Fibroblast of skin of left biceps (primary cell): ENCODE measurements around the gene ADAM15.

ENCODE experiments used
- DNase-seq, 2 experiments: peaks; one replicate each; pipeline ENCODE4 v3.0.0-alpha.2; 2013; ENCODE audit warnings: low read depth in 2 of 2

Gene ADAM15

DNA sequence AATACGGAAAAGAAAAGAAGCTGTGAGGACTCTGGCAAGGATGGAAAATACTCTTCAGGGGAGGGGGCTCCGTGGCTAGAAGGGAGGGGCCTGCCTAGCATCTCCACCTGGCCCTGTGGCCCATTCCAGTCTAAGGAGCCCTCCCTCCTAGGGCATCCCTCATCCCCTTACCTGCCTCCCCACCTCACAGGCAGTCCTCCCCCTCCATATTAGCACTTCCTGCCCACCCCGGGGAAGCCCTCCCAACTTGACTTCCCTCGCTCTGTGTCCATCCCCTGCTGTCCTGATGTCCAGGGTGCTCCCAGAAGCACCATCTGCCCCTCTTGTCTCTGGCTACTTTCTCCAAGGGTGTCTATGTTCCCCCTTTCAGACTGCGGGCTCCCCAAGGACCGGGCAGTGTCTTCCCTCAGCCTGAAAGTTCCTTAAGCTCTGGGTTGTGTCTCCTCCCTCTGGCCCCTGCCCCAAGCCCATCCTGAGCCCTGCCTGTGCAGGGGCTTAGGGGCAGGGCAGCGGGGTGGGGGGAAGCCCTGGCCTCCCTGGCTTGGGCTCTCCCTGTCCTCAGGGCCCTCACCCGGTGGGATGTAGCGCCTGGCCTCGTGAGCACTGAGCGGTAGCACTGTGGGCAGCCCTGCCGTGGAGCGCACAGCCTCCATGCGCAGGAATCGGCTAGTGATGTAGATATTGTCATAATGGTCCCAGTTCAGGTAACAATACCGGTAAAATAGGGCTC lies 21.4 kb upstream of the ADAM15 start:
- DNase-seq = no peak

DNA sequence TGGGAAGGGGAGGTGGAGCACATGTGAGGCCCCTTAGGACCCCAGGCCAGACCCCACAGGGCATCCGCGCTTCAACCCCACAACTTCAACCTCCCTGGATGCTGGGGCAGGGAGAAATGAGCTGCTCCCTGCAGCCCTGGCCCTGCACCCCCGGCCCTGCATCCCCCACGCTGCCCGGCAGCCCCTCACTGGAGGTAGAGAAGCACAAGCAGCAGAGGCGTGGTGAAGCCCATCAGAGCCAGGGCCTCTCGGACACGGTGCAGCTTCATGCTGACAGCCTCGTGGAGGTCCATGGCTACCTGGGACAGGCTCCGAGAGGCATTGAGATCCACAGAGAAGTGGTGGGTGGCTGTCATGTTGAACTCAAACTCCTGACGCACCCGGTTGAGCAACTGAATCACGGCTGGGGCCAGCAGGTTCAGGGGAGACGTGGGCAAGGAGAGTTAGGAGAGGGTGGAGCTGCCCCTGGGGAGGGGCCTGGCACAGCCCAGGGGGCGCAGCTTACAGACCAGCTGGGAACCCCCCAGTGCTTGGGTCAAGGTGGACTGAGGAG lies 20.8 kb upstream of the ADAM15 start:
- DNase-seq = no peak

DNA sequence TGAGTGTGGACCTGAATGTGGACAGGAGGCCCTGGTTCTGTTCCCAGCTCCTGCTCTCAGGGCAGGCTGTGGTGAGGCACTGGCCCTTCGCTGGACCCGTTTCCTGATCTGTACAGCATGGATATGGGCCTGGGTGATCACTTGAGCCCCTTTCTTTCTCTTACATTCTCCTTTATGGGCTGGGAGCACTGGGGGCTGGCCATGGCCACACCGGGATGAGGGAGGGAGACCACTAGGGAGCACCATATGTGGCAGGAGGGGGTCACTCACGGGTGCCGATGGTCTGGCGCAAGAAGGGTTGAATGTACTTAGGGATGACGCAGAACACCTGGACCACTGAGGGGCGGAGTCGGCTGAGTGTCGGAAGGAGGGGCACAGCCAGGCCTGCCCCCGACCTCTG lies 20.2 kb upstream of the ADAM15 start:
- DNase-seq = no peak

DNA sequence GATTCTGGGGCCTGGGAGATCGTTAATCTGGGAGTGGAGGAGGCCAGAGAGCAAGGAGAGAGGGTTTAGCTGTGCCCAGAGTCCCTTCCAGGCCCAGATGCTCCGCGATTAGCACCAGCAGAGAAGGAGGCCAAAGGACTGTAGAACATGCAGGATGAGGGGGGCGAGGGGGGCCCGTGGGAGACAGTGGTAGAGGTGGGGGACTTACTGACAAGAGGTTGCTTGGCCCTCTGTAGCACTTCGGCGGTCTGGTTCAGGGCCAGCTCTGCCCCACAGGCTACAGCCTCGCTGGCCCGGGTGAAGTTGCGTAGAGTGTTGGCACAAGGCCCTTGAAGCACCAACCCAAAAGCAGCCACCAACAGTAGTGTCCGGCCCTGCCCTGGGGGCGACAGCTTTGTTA lies 18.2 kb upstream of the ADAM15 start:
- DNase-seq = no peak

DNA sequence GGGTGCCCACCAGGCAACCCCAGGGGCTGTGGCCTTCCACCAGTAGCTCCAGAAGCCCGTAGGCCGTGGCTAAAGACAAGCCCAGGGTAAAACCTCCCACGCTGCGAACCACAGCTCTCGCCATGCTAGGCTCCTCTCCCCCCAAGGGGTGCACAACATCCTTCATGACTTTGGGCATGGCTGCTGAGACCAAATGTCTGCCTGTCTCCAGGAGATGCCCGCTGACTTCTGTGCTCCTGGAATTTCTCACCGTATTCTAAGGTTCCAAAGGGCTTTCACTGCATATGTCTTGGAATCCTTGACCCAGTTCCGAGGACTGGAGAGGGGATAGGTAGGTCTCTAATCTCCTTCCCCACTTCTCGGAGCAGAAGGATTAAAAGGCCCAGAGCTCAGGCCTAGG lies 17.6 kb upstream of the ADAM15 start, which contains the start of the genes DCST1 and DCST2:
Gene DCST1, plus strand, starts transcription at position 301 of the 400 bp plus-strand sequence. CDS start 213 bp downstream, outside the sequence.
Gene DCST2, minus strand, starts transcription at position 258 of the 400 bp plus-strand sequence. Its CDS starts 80 bp downstream, at position 178.
- no peak for DNase-seq

DNA sequence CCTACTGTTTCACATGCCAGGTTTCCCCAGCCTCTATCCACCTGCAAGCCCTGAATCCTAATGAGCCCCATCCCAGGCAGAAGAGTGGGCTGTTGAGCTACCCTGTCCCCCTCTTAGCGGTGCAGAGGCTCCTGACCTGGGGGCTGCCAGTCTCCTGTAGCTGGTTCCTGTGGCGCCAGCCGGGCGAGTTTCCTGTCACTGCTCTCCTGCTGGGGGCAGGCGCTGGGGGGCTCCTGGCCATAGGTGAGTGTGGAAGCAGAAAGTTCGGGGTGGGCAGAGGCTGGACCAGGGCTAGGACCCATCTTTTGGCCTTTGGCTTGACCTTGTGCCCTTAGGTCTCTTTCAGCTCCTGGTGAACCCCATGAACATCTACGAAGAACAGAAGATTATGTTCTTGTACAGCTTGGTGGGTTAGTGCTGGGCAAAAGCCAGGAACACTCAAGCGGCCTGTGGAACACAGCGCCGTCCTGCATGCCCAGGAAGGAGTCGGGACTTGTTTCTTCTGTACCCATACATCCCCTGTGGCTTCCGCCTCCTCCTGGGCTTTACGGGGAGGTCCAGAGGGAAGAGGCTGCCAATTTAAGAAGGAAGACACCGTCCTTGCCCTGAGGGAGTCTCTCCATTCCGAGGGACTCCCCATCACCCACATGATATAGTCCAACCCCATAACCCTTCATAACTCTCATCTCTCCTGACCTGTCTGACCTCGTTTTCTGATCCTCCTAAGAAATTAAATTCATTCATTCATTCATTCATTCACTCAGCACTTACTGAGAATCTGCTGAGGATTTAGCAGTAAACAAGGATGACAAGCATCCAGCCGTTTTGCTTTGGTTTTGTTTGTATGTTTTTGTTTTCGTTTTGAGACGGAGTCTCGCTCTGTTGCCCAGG lies 16.6 kb upstream of the ADAM15 start:
- no peak for DNase-seq

DNA sequence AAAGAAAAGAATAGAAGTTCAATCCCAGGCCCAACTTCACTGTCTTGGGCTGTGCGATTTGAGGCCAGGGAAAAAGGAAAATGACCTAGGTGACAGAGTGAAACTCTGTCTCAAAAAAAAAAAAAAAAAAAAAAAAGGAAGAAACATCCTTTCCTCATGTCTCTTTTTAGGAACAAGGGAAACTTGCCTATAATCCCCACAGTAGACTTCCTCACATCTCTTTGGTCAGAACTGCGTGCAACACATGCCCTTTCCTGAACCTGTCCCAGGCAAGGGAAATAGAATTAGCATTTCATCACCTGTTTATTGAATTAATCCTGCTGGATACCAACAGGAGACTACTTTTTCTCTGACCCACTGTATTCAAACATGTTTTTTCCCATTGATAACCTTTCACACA lies 15.2 kb upstream of the ADAM15 start:
- DNase-seq = no peak

DNA sequence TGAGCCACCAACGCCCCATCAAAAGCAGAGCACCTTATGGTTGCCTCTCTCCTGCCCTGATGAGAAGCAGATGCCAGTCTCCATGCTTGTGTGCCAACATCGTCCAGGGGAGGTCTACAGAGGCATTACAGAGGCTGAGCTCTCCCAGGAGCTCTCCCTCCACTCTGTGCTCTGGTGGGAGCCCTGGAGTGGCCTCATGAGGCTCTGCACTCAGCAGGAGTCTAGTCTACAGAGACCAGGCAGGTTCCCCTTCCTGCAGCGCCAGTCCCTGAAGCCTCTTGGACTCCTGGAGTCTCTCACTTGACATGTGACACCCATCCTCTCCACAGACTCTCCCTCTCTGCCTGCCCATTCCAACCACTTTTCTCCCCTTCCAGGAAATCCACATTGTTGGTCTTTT lies 14.1 kb upstream of the ADAM15 start:
- DNase-seq = no peak

DNA sequence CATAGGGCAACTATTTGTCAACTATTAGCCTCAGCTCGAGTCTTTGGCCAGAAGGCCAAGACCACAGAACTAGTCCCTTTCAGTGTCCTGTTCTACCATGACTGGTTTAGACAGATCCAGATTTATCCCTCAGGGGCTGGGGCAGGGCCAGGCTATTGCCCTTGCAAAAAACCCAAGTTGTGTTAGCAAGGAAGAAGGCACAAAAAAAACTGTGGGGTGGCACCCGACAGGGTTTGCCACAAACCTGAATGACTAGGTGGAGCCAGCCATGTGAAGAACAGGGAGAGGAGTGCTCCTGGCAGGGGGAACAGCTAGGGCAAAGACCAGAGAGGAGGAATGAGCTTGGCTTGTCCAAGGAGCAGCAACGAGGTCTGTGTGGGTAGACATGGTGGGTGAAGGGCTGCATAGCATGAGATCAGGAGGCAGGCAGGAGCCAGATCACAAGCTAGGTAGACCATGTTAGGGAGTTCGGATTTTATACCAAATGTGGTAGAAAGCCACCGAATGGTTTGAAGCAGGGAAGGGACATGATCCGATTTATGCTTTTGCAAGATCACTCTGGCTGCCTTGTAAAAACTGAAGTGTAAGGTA lies 13.2 kb upstream of the ADAM15 start:
- no peak for DNase-seq

DNA sequence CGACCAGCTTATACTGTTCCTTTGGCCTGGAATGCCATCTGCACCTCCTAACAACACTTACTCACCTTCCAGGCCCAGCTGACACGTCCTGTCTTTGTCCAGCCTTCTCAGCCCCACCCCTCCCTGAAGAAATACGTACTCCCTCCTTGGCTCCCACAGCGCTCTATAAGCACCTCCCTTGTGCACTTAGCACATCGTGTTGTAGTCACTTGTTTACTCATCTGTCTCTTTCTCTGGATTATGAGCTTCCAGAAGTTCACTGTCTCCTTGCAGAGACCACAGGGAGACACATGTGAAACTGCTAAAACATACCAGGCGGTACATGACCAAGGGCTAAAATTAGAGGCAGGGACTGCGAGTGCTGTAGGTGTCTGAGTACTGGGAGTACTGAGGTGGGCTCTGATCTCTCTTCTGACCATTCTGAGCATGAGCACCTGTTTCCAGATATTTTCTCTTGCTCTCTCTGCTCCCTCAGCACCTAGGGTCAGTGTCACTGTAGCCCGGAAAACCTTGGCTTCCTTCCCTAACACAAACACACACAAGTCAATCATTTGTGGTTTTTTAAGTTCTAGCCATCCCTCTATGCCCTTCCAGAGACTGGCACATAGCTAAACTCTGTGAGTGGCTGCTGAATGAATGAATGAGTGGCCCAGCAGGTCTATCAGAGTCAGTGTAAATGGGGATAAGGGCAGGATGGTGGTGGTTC lies 12.4 kb upstream of the ADAM15 start:
- no peak for DNase-seq

DNA sequence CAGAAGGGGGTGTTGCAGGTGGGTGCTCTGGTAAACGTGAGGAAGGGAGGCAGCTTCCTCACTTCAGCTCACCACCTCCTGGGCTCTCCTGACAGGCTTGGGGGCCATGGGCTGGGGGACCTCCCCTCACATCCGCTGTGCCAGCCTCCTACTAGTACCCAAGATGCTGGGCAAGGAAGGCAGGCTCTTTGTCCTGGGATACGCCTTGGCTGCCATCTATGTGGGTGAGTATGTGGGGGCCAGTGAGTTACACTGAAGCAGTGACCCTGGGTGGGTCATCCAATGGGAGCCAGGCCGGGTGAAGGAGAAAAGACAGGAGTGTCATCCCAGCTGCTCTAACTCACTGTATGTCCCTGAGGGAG lies 11.8 kb upstream of the ADAM15 start:
- DNase-seq = no peak

DNA sequence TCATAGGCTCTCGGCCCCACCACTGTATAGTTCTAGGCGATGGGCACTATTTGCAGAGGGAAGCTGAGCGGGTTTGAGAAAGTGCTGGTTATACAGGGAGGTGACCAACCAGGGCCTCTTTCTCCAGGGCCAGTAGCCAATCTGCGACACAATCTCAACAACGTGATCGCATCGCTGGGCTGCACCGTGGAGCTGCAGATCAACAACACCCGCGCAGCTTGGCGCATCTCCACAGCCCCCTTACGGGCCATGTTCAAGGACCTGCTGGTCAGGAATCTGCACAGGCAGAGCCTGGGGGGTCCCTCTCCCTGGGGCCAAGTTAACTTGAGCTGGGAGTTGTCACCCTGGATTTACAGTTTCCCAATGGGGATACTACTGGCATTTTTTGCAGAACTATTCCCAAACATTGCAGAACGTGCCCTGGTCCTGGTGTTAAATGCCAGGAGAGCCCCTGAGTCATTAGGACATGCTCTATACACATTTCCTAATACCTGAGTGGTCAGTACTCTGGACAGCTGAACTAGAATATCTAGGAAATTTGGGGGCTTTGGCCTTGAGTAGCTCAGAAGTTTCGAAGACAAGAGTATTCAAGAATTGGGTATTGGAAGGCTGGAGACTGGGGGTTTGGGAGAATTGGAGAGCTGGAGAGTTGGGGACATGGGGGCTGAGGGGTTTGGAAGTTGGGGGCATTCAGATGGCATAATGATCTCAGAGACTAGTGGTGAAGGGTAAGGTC lies 10.6 kb upstream of the ADAM15 start:
- DNase-seq = no peak

DNA sequence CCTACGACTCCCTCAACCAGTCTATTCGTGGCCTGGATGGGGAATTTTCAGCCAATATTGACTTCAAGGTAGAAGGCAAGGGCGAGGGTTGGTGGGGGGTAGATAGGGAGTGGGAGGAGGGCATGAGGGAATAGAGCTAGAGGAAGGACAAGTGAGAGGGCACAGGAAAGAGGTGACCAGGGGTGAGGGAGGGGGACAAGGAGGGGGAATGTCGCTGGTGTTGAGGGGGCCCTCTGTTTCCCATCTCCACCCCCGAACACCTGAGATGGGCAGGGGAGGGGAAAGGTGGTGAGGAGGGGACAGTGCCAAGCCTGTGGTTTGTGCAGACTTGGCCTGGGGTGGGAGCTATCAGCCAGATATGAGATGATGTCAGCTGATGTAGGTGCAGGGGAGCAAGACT lies 8.3 kb upstream of the ADAM15 start:
- DNase-seq = no peak

DNA sequence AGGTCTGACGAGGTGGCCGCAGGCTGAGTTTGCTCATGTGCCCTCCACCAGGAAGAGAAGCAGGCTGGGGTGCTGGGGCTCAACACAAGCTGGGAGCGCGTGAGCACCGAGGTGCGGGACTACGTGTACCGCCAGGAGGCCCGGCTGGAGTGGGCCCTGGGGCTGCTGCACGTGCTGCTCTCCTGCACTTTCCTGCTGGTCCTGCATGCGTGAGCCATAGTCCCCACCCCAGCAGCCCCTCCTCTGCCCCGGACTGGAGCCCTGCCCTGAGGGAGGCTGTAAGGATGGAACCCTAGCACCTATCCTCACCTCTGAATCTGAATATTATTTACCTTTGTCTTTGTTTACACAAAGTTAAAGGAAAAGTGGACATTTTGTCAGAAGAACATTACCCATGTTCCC lies 7.8 kb upstream of the ADAM15 start:
- no peak for DNase-seq

DNA sequence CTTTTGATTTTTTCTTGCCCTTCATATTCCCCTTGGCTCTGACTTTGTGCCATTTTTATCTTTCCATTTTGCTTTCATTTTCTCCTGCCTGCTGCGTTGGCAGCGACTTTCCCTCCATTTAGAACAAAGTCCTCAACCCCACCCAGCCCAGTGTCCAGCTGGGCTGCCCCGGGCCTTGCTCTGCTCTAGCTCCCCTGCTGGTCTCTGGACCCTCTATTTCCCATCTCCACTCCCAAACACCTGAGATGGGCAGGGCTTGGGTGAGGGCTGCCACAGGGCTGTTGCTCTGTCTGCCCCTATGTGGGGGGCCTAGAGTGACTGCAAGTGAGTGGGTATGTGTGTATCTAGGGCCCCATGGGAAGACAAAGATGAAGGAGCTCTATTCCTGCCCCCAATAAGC lies 7.3 kb upstream of the ADAM15 start:
- no peak for DNase-seq

DNA sequence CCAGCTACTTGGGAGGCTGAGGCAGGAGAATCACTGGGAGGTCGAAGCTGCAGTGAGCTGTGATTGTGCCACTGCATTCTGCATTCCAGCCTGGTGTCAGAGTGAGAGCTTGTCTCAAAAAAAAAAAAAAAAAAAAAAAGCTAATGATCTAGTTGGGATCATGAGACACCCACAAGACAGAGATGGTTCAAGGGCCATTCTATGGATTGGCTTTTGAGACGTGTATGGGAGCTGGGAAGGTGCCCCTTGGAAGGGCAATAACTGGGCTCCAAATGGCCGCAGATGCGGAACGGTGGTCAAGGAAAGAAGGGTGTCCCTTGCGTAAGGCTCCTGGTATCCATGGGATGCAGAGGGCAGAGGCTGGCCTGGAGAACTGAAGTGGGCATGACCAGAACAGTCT lies 6.8 kb upstream of the ADAM15 start:
- no peak for DNase-seq

DNA sequence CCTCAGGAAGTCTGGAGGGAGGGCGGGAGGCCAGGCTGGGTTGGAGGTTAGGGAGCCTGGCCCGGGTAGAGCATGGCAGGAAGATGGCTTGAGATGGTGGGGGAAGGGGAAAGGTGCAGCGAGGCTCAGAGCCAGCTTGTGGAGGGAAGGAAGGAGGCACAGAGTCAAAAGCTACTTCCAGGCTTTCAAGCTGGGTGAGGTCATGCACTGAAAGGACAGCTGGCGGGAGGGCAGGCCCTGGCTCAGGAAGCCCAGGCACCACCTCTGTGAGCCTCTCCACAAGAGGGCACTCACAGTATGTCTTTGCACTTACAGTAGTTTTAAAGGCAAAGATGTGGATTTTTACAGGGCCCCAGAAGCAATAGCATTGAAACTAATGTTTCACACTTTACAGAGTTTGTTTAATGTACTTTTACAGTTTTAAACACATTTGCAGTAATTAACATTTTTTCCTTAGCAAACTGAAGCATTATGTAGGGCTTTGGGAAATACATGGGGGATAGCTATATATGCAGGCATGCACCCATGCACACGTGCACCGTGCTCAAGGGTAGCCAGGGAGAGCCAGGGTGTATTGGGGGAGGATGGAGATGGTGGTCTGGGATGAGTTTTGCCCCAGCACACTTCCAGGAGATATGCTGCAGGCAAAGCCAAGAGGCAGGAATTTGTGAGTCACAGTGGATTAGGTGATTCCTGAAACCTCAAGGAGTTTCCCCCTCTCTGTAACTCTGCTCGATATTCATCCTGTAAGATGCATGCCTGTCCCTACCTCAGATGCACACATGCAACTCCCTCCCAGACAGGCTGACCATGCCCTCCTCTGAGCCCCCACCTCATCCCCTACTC lies 6.1 kb upstream of the ADAM15 start:
- DNase-seq = no peak

DNA sequence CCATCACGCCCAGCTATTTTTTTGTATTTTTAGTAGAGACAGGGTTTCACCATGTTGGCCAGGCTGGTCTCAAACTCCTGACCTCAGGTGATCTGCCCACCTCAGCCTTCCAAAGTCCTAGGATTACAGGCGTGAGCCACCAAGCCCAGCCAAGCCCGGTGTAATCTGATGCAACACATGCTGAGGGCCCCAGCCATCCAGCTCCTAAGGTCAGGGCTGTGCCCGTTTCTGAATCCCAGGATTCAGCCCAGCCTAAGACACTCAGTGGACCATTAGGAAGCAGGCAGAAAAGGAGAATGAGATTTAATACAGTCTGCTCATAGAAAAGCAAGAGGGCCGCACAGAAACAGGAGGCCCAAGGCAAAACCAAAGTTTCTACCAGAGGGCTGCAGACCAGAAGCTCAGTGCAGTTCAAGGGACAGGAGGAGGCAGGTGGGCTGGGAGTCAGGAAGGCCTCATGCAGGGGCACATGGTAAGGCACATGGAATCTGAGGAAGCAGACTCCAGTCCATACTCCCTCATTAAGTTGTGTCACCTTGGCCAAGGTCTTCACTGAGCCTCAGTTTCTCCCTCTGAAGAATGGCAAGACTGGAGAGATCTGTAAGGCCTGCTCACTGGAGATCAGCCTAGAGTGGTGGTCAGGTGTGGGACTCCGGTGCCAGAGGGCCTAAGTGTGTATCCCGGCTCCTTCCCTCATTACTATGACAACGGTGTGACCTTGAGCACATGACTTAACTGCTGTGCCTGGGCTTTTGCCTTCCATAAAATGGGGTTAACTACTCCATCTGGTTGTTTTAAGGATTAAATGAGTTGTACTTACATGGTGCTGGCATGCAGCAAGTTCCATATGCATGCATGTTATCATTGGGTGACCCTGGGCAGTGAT lies 2.4 kb upstream of the ADAM15 start:
- no peak for DNase-seq
